GM13976 (cell line): ENCODE data around the gene ABCA7.

Experiments used
- DNase-seq: peaks from one replicate; pipeline ENCODE4 v3.0.0; 2012; ENCODE audit warnings: low spot score
- CTCF ChIP-seq: IDR thresholded peaks from 2 replicates; pipeline ENCODE4 v1.5.1; 2012; ENCODE audit warnings: borderline replicate concordance, mild to moderate bottlenecking; ENCODE audit not compliant: insufficient read depth; ENCODE audit errors: extremely low read depth, missing control alignments, control extremely low read depth
- in situ Hi-C: fragments of 300-500 bp; cut with MboI; formaldehyde crosslinking; loops from one replicate; pipeline ENCODE4 v1.12.0; 2022; ENCODE audit warnings: low sequenced_read_pairs, mixed read lengths, inconsistent platforms; ENCODE audit not compliant: unreplicated experiment

The ABCA7 gene

DNA sequence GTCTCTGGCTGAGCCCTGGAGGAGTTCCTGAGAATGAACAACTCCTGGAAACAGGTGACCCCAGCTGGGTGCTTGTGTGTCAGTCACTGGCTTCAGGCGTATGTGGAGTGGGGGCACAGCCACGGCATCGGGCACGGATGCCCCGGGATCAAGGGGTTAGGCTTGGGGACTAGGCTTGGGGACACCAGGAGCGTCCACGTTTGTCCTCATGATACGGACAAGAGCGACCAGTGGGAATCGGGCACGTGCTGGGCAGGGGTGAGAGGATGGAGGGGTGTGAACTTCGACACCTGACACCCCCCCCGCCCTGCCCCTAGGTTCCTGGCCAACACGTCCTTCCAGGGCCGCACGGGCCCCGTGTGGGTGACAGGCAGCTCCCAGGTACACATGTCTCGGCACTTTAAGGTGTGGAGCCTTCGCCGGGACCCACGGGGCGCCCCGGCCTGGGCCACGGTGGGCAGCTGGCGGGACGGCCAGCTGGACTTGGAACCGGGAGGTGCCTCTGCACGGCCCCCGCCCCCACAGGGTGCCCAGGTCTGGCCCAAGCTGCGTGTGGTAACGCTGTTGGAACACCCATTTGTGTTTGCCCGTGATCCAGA, 35.6 kb upstream of the ABCA7 start:
- DNase-seq, result no peak
- no peak for TF ChIP-seq CTCF
- in situ Hi-C loops, result no loop called here

GRCh38 chr19:1004803-1005664, 34.9 kb upstream of the ABCA7 start:
- no peak for TF ChIP-seq CTCF
- in situ Hi-C loops, result no loop called here
- no peak for DNase-seq

- no peak for DNase-seq
- TF ChIP-seq CTCF, result no peak
- in situ Hi-C loops, result no loop called here
These were observed 33.1 kb upstream of the ABCA7 start for GRCh38 chr19:1006711-1007398.

DNA sequence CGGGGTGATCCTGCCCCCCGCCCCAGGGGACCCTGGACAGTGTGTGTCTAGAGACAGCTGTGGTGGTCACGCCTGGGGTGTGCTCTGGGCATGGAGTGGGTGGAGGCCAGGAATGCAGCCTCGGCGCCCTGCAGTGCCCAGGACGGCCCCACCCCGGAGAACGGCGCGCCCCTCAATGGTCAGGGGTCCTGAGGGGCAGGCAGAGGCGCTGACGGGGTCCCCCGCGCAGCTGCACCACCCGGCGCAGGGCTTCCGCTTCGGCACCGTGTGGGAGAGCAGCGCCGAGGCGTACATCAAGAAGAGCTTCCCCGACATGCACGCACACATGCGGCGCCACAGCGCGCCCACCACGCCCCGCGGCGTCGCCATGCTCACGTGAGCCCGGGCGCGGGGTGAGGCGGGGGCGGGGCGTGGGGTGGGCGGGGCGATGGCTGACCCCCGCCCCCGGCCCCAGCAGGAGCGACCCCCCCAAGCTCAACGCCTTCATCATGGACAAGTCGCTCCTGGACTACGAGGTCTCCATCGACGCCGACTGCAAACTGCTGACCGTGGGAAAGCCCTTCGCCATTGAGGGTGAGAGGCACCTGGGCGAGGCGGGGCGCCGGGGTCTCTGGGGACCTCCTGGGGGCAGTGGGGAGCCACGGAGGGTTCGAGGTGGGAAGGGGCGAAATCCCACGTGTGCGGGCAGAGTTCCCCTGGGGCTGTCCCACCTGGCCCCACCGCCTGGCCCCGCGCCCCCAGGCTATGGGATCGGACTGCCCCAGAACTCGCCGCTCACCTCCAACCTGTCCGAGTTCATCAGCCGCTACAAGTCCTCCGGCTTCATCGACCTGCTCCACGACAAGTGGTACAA, 32.3 kb upstream of the ABCA7 start:
- in situ Hi-C loops, result no loop called here
- DNase-seq, result no peak
- no peak for TF ChIP-seq CTCF

DNA sequence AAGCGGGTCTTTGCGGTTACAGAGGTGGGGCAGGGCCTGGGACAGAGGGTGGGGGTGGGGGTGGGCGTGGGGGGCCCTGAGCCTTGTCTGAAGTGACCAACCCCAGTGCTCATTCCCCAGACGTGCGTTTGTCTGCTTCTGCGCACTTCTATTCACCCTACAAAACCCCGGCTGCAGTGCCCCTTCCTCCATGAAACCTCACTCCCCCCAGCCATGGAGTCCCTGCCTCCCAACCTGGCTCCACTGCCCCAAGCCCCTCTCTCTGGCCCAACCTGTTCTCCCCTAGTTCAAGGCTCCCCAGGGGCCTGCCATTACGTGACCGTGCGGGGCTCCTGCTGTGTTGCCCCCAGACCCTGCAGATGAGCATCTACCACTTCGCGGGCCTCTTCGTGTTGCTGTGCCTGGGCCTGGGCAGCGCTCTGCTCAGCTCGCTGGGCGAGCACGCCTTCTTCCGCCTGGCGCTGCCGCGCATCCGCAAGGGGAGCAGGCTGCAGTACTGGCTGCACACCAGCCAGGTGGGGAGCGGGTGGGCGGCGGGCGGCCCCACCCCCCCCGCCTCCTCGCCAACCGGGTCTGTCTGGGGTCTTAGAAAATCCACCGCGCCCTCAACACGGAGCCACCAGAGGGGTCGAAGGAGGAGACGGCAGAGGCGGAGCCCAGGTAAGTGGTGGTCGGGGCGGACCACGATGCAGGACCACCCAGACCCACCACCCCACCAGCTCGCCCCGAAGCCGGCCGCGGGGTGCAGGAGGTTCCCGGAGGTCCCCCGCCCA, 31.5 kb upstream of the ABCA7 start:
- TF ChIP-seq CTCF, result no peak
- in situ Hi-C loops, result no loop called here
- DNase-seq, result no peak
